Ureter (tissue), 1 donor: ENCODE measurements around the gene EMC1. TPM values are rescaled to one million over a fixed set of nuclear protein-coding genes. Genes with fewer than 3 reads are reported as not detected.
A peak's percentile ranks its signal among the peaks of the same experiment; 100 is the strongest.
"Not testable (repeated sequence)": the region's sequence is repeated elsewhere in the genome, so short reads cannot be mapped to it uniquely, and the experiment has no call there.

Source experiments
- DNase-seq: peaks from one replicate; pipeline ENCODE4 v3.0.0-alpha.2; 2020; ENCODE audit warnings: low spot score
- total RNA-seq: library from RNA; stranded (reverse); gene quantifications from one replicate; pipeline ENCODE4 v1.2.4, GENCODE V29; 2023
- donor health status: DM: yes; HTN: yes; CAD: no.

Gene EMC1
- total RNA-seq, 1 donor from 2014 or later: 54.6 TPM

- DNase-seq: not testable (repeated sequence)
Observed at GRCh38 chr1:19216585-19216984, 34.7 kb downstream of the EMC1 start.

DNA sequence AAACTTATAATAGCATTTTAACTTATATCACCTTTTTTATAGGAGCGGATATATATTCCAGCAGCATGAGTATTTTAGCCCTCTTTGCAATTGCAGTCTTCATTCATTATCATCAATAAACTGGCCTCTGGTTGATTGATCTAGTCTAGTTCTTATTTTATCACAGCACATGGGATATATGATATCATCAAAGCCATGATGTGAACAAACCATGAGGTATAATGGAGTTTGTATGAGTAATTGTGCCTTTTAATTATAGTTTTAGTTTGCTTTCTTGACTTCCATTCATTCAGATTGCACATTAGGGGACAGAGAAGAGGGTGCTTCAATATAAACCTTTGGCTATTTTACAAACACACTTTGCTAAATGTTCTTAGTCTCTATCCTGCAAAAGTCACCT lies 37.7 kb downstream of the EMC1 start:
- DNase-seq: no peak

GRCh38 chr1:19212167-19212566 lies 39.2 kb downstream of the EMC1 start:
- no peak for DNase-seq

- DNase-seq: no peak
Observed at GRCh38 chr1:19210772-19211549, 40.4 kb downstream of the EMC1 start.

GRCh38 chr1:19209990-19210771 lies 41.1 kb downstream of the EMC1 start, which contains the start of gene UBR4:
Gene UBR4, minus strand, starts transcription at chr1:19210266. Its CDS starts 18 bp downstream, at chr1:19210248.
- peak; percentile 95 for DNase-seq

DNA sequence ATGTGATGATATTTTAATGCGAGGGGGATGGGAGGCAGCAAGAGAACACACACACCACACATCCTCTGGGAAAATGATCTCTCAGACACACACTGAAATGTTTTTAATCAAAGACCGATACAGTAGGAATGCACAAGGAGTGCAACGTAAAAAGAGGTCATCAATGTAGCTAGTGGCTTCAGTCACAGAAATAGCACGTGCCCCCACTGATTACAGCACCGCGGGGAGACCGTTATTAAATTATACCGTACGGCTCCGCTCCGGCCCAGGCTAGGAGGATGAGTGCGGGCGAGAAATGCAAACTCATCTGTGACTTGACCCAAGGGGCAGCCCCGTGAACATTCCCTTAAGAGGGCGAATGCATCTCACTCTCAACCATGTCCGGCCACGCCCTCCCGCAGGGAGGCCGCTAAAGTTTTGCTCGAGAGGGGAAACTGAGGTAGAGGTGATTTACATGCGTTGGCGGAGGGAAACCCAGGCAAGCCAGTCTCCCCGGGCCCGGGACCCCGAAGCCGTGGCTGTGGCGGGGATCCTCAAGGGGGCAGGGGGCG lies 41.8 kb downstream of the EMC1 start:
- DNase-seq: no peak

DNA sequence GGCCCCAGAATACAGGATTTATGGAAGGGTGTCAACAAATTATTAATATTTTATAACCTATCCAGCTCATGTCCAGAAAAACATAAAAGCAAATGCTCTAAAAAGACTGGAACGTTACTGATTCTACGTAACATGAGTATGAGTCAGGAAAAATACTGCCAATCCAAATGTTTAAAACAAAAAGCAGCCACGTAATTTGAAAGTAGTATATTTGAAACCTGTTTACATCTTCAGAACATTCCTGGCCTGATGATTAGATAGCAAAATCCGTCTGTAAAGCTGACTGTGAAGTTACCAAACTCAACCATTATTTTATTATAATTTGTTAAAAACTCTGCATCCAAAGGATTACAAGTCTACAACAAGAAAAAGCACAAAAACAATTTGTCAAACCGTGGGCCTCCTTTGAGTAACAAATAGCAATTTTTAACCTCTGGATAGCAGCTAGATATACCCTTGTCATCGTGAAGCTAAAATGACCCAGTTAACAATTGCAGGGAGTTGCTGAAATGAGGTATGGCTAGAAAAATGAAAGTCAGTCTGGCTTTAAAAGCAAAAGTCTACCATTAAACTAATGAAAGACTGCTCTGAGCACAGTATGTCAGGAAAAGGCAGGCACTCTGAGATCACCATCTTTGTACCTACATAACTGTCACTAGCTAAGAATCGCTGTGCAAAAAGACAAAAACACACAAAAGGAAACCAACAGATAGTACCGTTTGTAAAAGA lies 42.5 kb downstream of the EMC1 start:
- no peak for DNase-seq

- no peak for DNase-seq
Observed at GRCh38 chr1:19206947-19207346, 44.4 kb downstream of the EMC1 start.

DNA sequence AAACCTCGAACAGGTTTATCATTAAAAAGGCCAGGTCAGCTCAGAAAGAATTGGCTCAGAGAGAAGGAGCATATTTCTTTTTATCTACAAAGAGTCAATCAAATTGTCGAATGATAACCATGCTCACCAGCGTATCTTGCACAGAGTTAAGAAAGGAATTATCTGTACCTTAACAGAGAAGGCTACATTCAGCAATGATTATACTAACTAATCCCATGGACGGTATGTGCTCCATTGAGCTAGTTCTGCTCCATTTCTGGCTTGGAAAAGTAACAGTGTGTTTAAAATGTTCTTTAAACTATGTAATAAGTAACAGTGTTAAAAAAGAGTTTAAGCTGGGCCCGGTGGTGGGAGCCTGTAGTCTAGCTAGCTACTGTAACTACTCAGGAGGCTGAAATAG lies 45.5 kb downstream of the EMC1 start:
- DNase-seq: no peak

DNA sequence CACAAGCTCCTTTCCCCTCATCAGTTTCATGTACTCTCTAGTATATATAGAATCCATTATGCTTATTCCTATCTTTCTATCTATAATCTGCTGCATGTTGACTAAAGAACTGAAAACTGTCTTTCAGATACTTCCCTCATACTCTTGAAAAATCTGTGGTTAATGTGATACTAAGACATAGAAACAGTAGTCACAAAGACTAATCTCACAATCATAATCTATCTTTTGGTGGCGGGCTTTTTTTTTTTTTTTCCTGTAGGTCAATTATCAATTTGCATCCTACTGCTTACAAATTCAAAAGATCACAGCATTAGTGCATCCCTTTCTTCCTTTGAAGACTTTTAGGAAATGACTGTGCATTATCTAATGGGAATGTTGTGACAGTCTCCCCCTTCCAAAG lies 45.9 kb downstream of the EMC1 start:
- DNase-seq: no peak

- no peak for DNase-seq
Observed at GRCh38 chr1:19204446-19205266, 46.7 kb downstream of the EMC1 start.

GRCh38 chr1:19203440-19203839 lies 47.9 kb downstream of the EMC1 start:
- DNase-seq: no peak

GRCh38 chr1:19202396-19202795 lies 48.9 kb downstream of the EMC1 start:
- no peak for DNase-seq

- no peak for DNase-seq
Observed at GRCh38 chr1:19199969-19200604, 51.2 kb downstream of the EMC1 start.

GRCh38 chr1:19199329-19199968 lies 51.9 kb downstream of the EMC1 start:
- DNase-seq: no peak

DNA sequence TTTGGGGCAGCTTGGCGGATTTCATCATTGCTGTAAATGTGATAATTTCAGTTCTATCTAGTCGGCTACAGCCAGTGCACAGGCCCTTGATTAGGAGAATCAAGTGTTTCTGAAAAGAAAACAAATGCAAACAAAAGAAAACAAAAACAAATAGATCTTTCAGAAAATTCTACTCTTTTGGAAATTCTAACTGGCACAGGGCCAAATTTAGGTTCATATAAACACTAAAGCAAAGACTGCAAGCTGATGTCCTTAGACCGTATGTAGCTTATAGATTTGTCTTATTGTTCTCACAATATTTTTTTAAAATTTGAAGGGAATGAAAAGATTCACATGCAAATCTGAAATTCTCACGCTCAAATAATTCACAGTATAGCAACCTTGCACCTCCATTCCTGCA lies 52.5 kb downstream of the EMC1 start:
- DNase-seq: no peak

GRCh38 chr1:19197845-19198244 lies 53.5 kb downstream of the EMC1 start:
- DNase-seq: no peak

DNA sequence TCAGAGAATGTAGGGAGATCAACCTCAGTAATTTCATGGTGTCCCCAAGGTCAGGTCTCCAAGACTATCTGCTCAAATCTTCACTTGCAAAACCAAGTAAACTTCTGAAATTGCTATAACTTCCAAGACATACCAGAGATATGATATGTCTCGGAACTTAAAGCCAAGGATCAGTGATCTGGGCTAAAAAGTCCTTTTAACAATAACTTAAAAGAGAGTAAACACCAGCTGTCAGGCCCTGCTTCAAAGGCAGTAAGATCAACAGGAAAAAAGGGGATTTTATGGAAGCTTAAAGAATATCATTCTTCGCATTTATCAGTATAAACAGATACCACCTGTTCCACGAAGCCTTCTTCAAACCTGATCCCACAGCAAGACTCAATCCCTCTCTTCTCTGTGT lies 55.0 kb downstream of the EMC1 start:
- DNase-seq: no peak

- no peak for DNase-seq
Observed at GRCh38 chr1:19193004-19193403, 58.3 kb downstream of the EMC1 start.

DNA sequence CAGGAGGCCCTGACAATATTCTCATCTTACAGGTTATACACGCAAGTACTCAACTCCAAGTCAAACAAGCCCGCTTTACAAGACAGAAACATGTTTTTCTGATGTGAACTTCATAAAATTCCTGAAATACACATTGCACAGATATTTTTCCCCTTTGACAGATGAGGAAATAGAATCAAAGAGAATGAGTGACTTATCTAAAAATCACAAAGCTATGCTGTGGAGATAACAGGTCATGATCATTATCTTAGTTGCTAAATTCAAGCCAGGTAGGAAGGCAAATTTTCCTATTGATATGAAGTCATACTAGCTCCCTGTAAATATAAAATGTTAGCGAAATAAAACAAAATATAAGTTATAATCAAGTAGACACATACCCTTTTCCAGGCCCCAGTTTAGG lies 59.5 kb downstream of the EMC1 start:
- no peak for DNase-seq
